Measurements from ENCODE around the gene MT1B. TPM values are rescaled to one million over a fixed set of nuclear protein-coding genes. Genes with fewer than 3 reads are reported as not detected.

Gene MT1B
- total RNA-seq, 2 donors from 2014 or later = not detected

DNA sequence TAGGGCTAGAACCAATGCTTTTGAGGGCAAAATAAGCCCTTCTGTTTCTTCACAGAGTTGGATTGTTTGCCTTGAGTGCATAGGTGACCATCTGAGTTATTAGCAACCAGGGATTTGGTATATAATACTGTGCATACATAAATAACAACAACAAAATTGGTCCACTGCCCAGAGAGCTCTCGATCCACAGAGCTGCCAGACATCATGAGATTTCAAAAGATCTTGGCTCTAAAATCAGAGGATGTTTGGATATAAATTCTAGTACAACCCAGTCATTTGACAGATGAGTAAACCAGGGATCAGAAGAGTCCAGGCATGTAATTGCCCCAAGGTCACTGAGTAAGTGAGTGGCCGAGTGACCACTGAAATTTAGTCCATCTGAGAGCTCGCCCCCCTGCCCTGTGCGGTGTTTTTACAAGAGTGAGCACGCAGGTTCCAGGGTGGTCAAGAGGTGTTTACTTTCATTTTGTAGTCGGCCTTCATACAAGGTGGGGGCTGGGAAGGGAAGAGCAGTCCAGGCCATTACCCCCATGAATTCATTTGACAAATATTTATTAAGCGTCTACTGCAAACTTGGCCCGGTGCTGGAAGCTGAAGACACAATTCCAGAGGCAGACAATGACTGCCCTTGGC lies 45.1 kb upstream of the MT1B start:
- no peak overlapping the region for H3K4me3 ChIP-seq
- H3K4me1 ChIP-seq = peaks cover 11% of the 10 kb centered on the region
- no peaks in the 10 kb centered on the region for H3K36me3 ChIP-seq
- DNase-seq = peak; percentile 29
- TF ChIP-seq, protein P1, sequence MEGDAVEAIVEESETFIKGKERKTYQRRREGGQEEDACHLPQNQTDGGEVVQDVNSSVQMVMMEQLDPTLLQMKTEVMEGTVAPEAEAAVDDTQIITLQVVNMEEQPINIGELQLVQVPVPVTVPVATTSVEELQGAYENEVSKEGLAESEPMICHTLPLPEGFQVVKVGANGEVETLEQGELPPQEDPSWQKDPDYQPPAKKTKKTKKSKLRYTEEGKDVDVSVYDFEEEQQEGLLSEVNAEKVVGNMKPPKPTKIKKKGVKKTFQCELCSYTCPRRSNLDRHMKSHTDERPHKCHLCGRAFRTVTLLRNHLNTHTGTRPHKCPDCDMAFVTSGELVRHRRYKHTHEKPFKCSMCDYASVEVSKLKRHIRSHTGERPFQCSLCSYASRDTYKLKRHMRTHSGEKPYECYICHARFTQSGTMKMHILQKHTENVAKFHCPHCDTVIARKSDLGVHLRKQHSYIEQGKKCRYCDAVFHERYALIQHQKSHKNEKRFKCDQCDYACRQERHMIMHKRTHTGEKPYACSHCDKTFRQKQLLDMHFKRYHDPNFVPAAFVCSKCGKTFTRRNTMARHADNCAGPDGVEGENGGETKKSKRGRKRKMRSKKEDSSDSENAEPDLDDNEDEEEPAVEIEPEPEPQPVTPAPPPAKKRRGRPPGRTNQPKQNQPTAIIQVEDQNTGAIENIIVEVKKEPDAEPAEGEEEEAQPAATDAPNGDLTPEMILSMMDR (IDR thresholded peaks at IDR 0.05) = no peak
- H3K9ac ChIP-seq (ENCODE audit: low read depth in 2 of 2, low read length in 2 of 2) = peak overlapping the region in 1 of 2 donors; percentile 80
- intact Hi-C loops (cut with DNase I) = loop anchor here (10.0 kb wide), 1 partner anchor 92 kb away; no protein-coding TSS in a partner anchor
- H3K27me3 ChIP-seq = no peaks in the 10 kb centered on the region
- peak overlapping the region; percentile 88 for H3K27ac ChIP-seq
- no peaks in the 10 kb centered on the region for H3K9me3 ChIP-seq

DNA sequence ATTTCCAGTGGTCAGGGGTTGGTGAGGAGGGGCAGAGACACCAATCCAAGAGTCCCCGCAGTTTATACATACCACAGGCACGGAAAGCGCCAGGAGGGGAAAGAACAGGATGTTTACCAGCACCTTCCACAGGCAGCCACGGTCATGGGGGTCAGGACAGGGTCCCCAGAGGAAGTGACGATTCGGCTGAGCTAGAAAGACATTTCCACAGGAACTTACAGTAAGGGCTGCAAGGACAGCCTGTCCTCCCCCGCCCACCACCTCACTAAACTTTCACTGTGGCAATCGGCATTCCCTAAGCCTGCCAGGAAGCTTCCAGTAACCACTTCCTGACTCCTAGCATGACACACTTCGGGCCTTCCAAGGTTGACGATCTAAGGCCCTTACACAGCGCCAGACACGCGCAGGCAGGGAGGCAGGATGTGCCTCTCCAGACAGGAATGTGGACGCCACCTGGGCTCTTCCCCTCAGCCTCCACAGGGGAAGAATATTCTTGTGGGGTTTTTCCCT lies 44.5 kb upstream of the MT1B start:
- DNase-seq = peak; percentile 54
- Histone ChIP-seq H3K36me3 (no peaks in the 10 kb centered on the region), H3K27ac (peak overlapping the region; percentile 88), H3K9ac (ENCODE audit: low read depth in 2 of 2, low read length in 2 of 2) (peak overlapping the region; percentile 48 to 80), H3K4me3 (no peak overlapping the region), H3K27me3 (no peaks in the 10 kb centered on the region), H3K4me1 (peaks cover 11% of the 10 kb centered on the region), H3K9me3 (no peaks in the 10 kb centered on the region)
- TF ChIP-seq, protein P1 (IDR thresholded peaks at IDR 0.05) = no peak
- intact Hi-C loops (cut with DNase I) = loop anchor here (10.0 kb wide), 1 partner anchor 92 kb away; no protein-coding TSS in a partner anchor

DNA sequence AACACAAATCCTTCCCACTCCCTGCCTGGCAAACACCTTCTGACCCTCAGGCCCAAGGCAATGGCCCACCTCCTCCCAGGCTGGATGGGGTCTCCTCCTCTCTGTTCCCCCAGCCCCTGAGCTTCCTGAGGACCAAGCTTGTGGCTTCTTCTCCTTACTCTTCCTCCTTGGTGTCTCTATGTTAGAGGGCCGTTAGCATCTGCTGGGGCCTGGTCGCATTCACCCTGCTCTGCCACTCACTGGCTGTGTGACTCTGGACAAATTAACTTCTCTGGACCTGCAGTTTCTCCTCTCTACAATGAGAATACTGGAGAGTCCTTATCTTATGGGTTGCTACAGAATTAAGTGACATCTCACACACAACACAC lies 44.0 kb upstream of the MT1B start:
- peaks cover 11% of the 10 kb centered on the region for H3K4me1 ChIP-seq
- no peak for DNase-seq

DNA sequence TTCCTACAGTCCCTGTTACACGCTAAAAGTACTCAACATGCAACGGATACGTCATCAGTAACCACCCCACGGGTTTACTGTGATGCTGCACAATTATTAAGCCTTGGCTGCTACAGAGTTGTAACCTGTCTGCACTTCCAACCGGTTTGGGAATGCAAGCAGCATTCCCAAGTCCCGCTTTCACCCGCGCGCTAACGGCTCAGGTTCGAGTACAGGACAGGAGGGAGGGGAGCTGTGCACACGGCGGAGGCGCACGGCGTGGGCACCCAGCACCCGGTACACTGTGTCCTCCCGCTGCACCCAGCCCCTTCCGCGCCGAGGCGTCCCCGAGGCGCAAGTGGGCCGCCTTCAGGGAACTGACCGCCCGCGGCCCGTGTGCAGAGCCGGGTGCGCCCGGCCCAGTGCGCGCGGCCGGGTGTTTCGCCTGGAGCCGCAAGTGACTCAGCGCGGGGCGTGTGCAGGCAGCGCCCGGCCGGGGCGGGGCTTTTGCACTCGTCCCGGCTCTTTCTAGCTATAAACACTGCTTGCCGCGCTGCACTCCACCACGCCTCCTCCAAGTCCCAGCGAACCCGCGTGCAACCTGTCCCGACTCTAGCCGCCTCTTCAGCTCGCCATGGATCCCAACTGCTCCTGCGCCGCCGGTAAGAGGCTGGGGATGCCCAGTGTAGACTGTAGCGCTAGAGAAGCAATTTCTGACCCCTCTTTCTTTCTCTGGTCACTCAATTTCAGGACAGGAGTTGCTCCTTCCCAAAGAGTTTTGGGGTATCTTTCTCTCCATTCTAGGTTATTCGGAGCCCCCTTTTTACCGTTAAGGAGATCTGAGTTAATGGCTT lies 43.4 kb upstream of the MT1B start, which contains the start of gene MT2A:
Gene MT2A, plus strand, starts transcription at position 542 of the 833 bp plus-strand sequence. Its CDS starts 72 bp downstream, at position 614.
- peak; percentile 96 for DNase-seq
- H3K9ac ChIP-seq (ENCODE audit: low read depth in 2 of 2, low read length in 2 of 2) = peak within 1 kb of the TSS; percentile 64 to 94
- H3K27me3 ChIP-seq = no peaks in the 10 kb centered on the region
- intact Hi-C loops (cut with DNase I) = loop anchor here (10.0 kb wide), 1 partner anchor 93 kb away; no protein-coding TSS in a partner anchor
- H3K4me3 ChIP-seq = peak within 1 kb of the TSS; percentile 54
- peak within 1 kb of the TSS; percentile 88 for H3K27ac ChIP-seq
- no peaks in the 10 kb centered on the region for H3K36me3 ChIP-seq
- TF ChIP-seq, protein P1 (IDR thresholded peaks at IDR 0.05) = no peak
- H3K9me3 ChIP-seq = no peaks in the 10 kb centered on the region
- peaks cover 11% of the 10 kb centered on the region for H3K4me1 ChIP-seq

More for the DNA sequence above, 44.0 kb upstream of the MT1B start:
- Histone ChIP-seq H3K9me3 (no peaks in the 10 kb centered on the region), H3K9ac (ENCODE audit: low read depth in 2 of 2, low read length in 2 of 2) (peak overlapping the region; percentile 48 to 80), H3K36me3 (no peaks in the 10 kb centered on the region), H3K27ac (peak overlapping the region; percentile 88), H3K27me3 (no peaks in the 10 kb centered on the region), H3K4me3 (peak overlapping the region; percentile 54)
- TF ChIP-seq, protein P1 (IDR thresholded peaks at IDR 0.05) = no peak
- intact Hi-C loops (cut with DNase I) = loop anchor here (10.0 kb wide), 1 partner anchor 93 kb away; no protein-coding TSS in a partner anchor

DNA sequence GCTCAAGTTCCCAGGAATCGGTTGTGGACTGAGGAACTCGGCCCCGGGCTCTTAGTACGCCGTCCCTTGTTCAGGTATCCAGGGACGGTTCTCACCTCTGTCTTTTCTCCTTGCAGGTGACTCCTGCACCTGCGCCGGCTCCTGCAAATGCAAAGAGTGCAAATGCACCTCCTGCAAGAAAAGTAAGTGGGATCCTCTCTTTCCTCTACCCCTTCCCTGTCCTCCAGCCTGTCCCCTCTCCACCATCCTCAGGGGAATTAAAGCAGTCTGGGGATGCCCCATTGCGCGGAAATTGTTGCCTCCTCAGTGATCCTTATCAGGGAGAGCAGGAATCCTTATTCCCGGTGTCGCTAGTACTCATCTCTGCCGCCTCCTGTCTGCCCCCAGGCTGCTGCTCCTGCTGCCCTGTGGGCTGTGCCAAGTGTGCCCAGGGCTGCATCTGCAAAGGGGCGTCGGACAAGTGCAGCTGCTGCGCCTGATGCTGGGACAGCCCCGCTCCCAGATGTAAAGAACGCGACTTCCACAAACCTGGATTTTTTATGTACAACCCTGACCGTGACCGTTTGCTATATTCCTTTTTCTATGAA lies 42.7 kb upstream of the MT1B start:
- peak; percentile 50 for DNase-seq
- intact Hi-C loops (cut with DNase I) = loop anchor here (10.0 kb wide), 1 partner anchor 94 kb away; no protein-coding TSS in a partner anchor
- H3K36me3 ChIP-seq = no peaks in the 10 kb centered on the region
- TF ChIP-seq, protein P1 (IDR thresholded peaks at IDR 0.05) = no peak
- peaks cover 11% of the 10 kb centered on the region for H3K4me1 ChIP-seq
- H3K27me3 ChIP-seq = no peaks in the 10 kb centered on the region
- H3K9me3 ChIP-seq = no peaks in the 10 kb centered on the region
- peak overlapping the region; percentile 64 to 94 for H3K9ac ChIP-seq (ENCODE audit: low read depth in 2 of 2, low read length in 2 of 2)
- H3K27ac ChIP-seq = peak overlapping the region; percentile 88
- peak overlapping the region; percentile 54 for H3K4me3 ChIP-seq
